ENCODE results near the gene CAMK1D.
"Not testable (repeated sequence)": the region's sequence is repeated elsewhere in the genome, so short reads cannot be mapped to it uniquely, and the experiment has no call there.

CAMK1D gene

DNA sequence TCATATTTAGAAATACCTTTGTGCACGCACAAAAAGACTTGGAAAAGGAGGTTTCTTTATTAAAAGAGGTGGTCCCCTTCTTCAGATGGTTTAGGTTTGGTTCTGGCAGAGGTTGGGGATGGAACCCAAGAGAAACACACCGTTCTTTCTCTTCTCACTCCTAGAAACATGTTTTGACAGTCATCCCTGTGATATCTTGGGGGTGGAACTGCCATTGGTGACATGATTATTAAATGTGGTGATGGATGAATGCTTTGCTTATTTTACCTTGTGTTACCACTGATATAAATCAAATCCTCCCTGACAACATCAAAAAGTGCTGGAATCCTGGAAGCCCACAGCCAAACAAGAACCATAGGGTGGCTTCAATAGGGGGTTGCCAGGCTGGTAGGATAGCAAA lies 505.6 kb downstream of the CAMK1D start:
- no peak for DNase-seq (ENCODE audit: low read depth)

DNA sequence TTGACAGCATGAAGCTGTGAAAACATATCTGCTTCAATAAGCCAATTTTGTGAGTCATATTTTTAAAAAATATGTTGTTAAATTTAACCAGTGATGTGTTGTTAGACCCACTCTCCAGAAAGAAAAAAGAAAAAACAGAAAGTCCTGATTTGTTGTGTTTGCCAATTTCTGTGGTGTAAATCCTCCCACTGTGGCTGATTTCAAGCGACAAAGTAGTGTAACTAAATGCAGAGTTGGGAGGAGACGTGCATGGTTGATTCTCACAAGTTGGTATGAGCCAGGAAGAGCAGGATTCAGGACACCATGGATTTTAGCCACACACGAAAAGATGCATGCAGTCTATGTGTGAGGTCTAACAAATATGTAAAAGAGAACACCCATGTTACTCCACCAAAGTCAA lies 513.1 kb downstream of the CAMK1D start:
- no peak for DNase-seq (ENCODE audit: low read depth)

DNA sequence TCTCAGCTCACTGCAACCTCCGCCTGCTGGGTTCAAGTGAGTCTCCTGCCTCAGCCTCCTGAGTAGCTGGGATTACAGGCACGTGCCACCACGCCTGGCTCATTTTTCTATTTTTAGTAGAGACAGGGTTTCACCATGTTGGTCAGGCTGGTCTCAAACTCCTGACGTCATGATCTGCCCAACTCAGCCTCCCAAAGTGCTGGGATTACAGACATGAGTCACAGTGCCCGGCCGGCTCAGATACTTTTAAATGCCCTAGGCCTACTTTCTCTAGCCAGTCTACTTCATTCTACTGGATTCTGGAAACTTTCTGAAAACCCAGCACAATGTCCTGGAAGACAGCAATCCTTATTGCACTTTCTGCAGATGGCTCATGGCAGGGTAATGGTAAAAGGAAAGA lies 516.2 kb downstream of the CAMK1D start:
- not testable (repeated sequence) for DNase-seq (ENCODE audit: low read depth)

DNA sequence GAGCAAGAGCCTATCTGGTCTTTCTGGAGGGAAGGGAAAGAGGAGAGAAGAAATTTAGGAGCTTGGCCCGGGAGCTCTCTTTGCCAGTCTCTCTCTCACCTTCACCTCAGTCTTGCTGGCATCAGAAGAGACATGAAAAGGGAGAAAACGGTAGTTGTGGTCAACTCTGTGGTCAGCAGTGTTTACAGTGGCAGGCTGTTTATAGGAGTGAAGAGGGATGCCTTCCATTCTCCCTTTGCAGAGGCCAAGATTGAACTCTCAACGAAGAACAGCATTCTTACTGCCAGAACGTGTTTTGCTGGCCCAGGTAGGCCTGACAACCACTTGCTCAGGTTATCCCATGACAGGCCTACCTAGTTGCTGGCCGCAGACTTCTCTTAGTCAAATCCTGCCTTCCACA lies 518.9 kb downstream of the CAMK1D start:
- no peak for DNase-seq (ENCODE audit: low read depth)

DNA sequence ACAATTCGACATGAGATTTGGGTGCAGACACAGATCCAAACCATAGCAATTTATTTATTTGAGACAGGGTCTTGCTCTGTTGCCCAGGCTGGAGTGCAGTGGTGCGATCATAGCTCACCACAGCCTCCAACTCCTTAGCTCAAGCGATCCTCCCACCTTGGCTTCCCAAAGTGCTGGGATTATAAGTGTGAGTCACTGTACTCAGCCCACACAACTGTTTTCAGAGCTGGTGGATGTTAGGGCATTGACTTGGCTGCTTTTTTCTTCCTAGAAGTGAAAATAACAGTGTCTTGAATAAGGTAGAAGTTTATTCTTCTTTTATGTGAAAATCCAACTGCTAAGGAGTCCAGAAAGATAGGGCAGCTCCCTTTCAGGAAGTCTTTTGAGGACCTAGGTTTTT lies 520.1 kb downstream of the CAMK1D start:
- no peak for DNase-seq (ENCODE audit: low read depth)

DNA sequence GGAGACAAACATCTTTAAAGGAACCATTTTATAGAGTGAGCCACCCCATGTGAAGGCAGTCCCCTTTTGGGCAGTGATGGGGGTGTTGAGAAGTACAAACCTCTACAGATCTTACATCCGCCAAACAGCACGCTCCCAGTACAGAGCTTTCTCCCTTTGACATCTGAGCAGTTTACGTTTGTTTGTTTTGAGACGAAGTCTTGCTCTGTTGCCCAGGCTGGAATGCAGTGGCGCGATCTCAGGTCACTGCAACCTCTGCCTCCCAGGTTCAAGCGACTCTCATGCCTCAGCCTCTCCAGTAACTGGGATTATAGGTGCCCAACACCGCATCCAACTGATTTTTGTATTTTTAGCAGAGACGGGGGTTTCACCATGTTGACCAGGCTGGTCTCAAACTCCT lies 523.2 kb downstream of the CAMK1D start:
- DNase-seq (ENCODE audit: low read depth) = no peak

DNA sequence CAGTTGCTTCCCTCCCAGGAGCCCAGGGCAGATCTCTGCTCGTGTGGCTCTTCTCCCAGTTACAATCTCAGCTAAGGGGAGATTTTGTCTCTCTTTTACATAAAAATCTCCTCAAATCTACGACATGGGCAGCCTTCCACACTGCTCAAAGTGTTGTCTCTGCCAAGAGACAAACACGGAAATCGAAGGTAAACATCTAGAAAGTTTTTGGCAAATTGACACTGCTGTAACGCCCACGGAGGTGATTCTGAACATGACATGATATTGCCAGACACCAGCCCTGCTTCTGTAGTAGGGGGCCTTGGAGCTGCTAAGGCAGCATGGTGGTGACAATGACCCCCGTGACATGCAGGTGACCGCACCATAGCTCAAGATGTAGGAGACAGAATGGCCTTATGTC lies 523.8 kb downstream of the CAMK1D start:
- no peak for DNase-seq (ENCODE audit: low read depth)

DNA sequence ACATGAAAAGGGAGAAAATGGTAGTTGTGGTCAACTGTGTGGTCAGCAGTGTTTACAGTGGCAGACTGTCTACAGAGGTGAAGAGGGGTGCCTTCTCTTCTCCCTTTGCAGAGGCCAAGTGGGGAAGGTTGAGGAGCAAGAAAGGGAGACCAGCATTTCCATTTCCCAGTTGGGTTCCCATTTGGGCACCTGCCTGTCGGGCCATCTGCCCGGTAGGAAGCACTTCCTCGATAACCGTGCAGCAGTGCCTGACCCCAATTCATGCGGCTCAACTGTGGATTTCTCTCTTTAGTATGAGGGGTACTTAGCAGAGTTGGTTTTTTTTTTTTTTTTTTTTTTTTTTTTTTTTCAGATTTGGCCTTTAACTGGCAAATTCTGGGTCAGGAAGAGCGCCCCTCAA lies 525.2 kb downstream of the CAMK1D start:
- DNase-seq (ENCODE audit: low read depth) = no peak

DNA sequence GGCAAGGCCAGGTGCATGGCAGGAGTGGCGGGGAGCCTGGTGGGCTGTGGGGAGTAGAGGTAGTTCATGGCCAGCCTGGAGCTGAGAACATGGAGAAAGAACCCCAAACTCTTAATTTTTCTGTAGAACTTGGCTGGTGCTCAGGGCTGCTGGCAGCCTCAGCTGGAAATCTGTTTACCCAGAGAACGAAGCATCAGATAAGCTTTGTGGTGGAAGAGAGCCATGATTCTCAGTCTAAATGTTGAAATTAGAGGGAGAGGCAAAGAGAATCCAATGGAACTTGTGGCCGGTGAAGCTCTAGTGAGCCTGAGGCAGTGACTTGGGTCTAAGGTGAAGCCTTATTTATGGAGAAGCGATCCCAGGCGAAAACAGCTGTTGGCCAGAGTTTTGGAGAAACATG lies 525.8 kb downstream of the CAMK1D start:
- no peak for DNase-seq (ENCODE audit: low read depth)

DNA sequence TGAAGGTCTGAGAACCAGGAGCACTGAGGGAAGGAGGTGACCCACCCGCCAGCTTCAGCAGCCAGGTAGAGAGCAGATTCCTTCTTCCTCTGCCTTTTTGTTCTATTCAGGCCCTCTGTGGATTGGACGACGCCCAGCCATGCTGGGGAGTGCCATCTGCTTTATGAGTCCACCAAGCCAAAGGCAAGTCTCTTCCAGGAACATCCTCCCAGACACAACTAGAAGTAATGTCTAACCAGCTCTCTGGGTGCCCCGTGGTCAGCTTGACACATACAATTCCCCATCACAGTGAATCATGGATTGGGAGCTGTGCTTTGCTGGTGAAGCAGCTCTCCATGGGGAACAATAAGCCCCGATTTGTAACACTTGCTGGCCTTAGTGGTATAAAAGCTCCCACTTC lies 526.9 kb downstream of the CAMK1D start:
- no peak for DNase-seq (ENCODE audit: low read depth)

DNA sequence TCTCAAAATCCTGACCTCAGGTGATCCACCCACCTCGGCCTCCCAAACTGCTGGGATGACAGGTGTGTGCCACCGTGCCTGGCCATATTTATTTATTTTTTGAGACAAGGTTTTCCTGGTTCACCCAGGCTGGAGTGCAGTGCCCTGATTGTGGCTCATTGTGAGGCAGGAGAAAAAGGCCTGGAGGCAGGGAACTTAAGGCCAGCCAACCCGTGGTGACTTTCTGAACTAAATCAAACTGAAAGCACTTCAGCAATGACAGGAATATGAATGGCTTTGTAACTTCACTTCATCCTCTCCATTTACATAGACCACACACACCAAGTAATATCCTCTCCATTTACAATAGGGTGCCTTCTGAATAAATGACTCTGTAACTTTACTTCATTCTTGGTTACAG lies 527.8 kb downstream of the CAMK1D start:
- DNase-seq (ENCODE audit: low read depth) = no peak

DNA sequence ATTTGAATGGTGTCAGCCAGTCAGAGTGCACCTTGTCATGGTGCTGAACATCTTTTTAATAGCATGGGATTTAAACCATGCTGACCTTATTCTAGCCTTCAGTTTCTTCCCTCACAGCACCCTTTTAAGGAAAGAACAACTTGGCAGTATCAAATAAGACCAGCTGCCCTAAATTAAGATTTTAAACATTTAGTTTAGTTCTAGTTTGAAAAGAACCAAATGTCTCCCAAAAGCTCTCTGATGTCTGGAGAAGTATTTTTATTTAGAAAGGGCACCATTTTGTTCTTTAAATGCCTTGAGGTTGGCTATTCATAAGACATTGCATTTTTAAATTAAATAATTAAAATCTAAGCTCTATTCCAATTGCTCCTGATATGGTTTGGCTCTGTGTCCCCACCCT lies 531.1 kb downstream of the CAMK1D start:
- no peak for DNase-seq (ENCODE audit: low read depth)

DNA sequence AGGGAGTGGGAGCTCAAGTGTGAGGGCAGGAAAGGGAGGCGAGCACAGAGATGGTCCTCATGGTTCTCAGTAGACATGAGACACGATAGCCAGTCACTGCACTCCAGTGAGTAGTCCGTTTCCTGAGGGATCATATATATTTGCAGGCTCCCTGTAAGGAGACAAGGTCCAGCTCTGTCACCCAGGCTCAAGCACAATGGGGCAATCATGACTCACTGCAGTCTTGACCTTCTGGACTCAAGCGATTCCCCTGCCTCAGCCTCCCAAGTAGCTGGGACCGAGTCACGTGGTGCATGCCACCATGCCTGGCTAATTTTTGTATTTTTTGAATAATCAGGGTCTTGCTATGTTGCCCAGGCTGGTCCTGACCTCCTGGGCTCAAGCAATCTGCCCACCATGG lies 535.5 kb downstream of the CAMK1D start:
- DNase-seq (ENCODE audit: low read depth) = no peak
